HL-60 (cell line): ENCODE data around the gene MOK.

ENCODE experiments used
- GABPA ChIP-seq: IDR thresholded peaks from 2 replicates; pipeline ENCODE4 v1.6.1; 2012; ENCODE audit warnings: low read depth
- POLR2AphosphoS5 ChIP-seq: IDR thresholded peaks from 2 replicates; pipeline ENCODE4 v1.6.1; 2012; ENCODE audit warnings: low read depth
- TF ChIP-seq, protein P1 (sequence below): IDR thresholded peaks from 2 replicates; pipeline ENCODE4 v1.6.1; 2012; ENCODE audit warnings: low read depth; ENCODE audit not compliant: insufficient replicate concordance
- TF ChIP-seq, protein P2 (sequence below): IDR thresholded peaks from one replicate; pipeline ENCODE4 v1.5.1; 2011; ENCODE audit warnings: low read length, control low read depth, inconsistent platforms; ENCODE audit not compliant: insufficient read depth

DNA sequence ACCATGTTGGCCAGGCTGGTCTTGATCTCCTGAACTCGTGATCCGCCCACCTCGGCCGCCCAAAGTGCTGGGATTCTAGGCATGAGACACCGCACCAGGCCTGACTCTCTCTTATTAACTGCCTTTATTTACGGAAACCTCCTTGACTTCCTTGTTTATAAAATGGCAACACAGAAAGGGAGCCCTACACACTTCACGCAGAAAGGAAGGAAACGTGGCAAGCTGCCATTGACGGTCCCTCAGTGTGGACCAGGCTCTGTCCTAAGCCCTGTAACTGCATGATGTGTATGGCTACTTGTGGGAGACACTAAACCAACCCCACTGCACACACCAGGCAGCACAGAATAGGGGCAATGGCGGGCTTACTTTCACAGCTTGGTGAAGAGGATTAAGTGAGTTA, 46.1 kb upstream of the MOK start:
- TF ChIP-seq, protein P1, sequence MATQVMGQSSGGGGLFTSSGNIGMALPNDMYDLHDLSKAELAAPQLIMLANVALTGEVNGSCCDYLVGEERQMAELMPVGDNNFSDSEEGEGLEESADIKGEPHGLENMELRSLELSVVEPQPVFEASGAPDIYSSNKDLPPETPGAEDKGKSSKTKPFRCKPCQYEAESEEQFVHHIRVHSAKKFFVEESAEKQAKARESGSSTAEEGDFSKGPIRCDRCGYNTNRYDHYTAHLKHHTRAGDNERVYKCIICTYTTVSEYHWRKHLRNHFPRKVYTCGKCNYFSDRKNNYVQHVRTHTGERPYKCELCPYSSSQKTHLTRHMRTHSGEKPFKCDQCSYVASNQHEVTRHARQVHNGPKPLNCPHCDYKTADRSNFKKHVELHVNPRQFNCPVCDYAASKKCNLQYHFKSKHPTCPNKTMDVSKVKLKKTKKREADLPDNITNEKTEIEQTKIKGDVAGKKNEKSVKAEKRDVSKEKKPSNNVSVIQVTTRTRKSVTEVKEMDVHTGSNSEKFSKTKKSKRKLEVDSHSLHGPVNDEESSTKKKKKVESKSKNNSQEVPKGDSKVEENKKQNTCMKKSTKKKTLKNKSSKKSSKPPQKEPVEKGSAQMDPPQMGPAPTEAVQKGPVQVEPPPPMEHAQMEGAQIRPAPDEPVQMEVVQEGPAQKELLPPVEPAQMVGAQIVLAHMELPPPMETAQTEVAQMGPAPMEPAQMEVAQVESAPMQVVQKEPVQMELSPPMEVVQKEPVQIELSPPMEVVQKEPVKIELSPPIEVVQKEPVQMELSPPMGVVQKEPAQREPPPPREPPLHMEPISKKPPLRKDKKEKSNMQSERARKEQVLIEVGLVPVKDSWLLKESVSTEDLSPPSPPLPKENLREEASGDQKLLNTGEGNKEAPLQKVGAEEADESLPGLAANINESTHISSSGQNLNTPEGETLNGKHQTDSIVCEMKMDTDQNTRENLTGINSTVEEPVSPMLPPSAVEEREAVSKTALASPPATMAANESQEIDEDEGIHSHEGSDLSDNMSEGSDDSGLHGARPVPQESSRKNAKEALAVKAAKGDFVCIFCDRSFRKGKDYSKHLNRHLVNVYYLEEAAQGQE, result no peak
- TF ChIP-seq, protein P2, sequence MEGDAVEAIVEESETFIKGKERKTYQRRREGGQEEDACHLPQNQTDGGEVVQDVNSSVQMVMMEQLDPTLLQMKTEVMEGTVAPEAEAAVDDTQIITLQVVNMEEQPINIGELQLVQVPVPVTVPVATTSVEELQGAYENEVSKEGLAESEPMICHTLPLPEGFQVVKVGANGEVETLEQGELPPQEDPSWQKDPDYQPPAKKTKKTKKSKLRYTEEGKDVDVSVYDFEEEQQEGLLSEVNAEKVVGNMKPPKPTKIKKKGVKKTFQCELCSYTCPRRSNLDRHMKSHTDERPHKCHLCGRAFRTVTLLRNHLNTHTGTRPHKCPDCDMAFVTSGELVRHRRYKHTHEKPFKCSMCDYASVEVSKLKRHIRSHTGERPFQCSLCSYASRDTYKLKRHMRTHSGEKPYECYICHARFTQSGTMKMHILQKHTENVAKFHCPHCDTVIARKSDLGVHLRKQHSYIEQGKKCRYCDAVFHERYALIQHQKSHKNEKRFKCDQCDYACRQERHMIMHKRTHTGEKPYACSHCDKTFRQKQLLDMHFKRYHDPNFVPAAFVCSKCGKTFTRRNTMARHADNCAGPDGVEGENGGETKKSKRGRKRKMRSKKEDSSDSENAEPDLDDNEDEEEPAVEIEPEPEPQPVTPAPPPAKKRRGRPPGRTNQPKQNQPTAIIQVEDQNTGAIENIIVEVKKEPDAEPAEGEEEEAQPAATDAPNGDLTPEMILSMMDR, result no peak
- TF ChIP-seq GABPA, result no peak
- TF ChIP-seq POLR2AphosphoS5, result no peak
